Stimulated activated CD4-positive, alpha-beta T cell treated with anti-CD3 and anti-CD28 coated beads, TNF-alpha, amount 100 ng/mL, for 48 hours (primary cell): ENCODE results near the gene CCDC183.
"Not testable (repeated sequence)": the region's sequence is repeated elsewhere in the genome, so short reads cannot be mapped to it uniquely, and the experiment has no call there.

Source experiments
- DNase-seq, 3 donors: peaks; one replicate each; pipeline ENCODE4 v3.0.0-alpha.2; 2020; ENCODE audit warnings: low read depth in 3 of 3

Gene CCDC183

GRCh38 chr9:136796238-136796774 is at the start of gene CCDC183:
CCDC183 (plus strand) TSS chr9:136796338; CDS start chr9:136796398, 60 bp downstream.
- DNase-seq, result no peak

GRCh38 chr9:136746621-136747020 is 49.5 kb upstream of the CCDC183 start:
- DNase-seq, result no peak

GRCh38 chr9:136747161-136748060 is 48.7 kb upstream of the CCDC183 start:
- no peak for DNase-seq

GRCh38 chr9:136748201-136748600 is 47.9 kb upstream of the CCDC183 start, which contains the start of gene LCN6:
LCN6 (minus strand) TSS chr9:136748525; CDS start chr9:136748483, 42 bp downstream.
- no peak for DNase-seq

GRCh38 chr9:136748666-136749611 is 47.2 kb upstream of the CCDC183 start:
- no peak for DNase-seq

GRCh38 chr9:136750526-136750925 is 45.6 kb upstream of the CCDC183 start:
- no peak for DNase-seq

DNA sequence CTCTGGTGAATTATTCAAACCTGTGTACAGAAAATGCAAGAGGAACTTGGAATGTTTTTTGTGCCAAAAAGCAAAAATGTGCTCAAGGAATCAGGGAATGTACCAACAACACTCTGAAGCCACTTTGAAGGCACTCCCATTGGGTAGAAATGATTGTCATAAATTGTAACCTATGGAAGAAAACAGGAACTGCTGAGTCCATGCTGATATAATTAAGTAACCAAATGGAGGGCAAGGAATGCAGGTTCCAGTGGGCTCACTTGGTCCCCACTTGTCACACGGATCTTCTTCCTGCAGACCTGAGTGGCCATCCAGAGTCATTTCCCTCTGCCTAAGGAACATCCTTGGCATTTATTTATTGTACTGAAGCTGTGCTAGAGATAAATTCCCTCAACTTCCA is 44.9 kb upstream of the CCDC183 start:
- no peak for DNase-seq

DNA sequence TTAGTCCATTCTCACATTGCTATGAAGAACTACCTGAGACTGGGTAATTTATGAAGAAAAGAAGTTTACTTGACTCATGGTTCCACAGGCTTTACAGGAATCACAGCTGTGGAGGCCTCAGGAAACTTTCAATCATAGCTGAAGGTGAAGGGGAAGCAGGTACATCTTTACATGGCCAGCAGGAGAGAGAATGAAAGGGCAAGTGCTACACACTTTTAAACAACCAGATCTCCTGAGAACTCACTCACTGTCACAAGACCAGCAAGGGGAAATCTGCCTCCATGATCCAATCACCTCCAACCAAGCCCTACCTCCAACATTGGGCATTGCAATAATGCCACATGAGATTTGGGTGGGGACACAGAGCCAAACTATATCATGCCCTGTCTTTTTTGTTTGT is 44.3 kb upstream of the CCDC183 start:
- DNase-seq, result no peak

DNA sequence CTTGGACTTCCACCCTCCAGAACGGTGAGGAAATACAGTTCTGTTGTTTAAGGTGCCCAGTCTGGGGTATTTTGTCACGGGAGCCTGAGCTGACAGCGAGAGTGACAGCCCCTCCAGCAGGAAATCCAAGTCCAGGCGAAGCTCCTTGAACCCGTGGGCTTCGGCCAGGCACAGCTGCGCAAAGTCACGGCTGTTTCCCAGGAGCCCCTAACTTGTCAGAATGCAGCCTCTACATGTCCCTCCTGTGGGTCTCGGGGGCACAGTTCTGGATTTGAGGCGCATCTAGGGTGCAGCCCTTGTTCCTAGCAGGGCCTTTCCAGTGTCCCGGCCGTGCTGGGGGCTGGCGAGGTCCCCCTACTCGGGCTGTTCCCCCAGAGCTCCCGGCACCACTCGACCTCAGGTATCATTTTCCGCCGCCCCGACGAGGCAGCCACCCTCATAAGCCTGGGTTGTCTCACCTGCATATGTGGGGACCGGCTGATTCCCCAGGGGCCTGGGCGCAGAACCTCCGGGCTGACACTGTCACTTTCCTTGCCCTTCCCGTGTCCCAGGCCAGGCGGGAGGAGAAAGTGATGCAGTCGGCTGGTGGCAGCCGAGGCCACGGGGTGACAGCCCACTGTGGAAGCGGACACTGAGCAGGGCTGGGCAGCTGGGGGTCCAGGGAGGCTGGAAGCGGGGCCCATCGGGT is 42.6 kb upstream of the CCDC183 start:
- DNase-seq, result no peak

- no peak for DNase-seq
Observed at GRCh38 chr9:136754059-136754572, 42.0 kb upstream of the CCDC183 start.

DNA sequence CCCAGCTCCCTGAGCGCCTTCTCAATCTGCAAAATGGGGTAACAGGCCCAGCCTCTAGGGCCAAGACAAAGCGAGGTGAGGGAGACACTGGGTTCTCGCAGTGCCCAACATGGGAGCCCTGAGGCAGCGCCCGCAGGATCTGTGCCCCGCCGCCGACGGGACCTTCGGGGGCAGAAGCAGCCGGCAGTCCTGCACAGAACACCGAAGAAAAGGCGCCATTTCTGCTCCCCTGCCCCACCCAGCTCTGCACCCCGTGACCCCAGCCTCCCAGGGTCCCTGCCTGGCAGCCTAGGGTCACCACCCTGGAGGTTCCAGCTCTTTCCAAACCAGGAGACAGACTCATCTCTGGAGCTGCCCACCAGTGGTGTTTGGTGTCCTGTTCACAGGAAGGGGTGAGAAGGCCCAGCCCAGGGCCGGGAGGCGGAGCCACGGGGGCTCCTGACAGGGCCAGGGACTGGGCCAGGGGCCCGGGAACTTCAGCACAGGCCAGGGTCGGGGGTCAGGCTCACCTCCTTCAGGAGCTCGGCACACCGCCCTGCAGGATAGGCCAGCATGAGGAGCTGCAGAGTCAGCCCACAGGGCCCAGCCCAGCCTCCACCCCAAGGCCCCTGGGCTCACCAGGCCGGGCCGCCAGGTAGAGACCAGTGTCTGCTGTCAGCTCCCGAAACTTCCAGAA is 41.4 kb upstream of the CCDC183 start:
- DNase-seq, result no peak

DNA sequence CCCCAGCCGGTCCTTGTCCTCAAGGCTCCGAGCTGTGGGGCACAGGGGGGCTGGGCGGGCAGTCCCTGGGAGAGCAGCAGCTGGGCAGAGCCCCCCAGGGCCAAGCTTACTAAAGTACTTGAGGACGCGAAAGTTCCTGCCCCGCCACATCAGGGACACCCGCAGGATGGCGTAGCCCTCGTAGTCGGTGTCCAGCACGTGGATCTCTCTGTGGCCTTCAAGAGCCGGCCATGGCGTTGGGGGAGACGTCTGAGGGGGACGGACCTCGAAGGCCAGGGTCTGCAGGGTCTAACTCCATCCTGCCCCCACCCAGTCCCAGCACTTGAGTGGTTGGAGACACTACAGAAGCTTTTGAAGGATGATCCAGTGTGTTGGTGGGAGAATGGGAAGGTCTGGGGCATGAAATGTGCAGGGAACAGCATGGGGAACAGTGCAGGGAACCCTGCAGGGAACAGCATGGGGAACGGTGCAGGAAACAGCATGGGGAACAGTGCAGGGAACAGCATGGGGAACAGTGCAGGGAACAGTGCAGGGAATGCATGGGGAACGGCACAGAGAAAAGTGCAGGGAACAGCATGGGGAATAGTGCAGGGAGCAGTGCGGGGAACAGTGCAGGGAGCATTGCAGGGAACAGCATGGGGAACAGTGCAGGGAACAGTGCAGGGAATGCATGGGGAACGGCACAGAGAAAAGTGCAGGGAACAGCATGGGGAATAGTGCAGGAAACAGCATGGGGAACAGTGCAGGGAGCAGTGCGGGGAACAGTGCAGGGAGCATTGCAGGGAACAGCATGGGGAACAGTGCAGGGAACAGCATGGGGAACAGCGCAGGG is 40.6 kb upstream of the CCDC183 start:
- DNase-seq, result not testable (repeated sequence)

DNA sequence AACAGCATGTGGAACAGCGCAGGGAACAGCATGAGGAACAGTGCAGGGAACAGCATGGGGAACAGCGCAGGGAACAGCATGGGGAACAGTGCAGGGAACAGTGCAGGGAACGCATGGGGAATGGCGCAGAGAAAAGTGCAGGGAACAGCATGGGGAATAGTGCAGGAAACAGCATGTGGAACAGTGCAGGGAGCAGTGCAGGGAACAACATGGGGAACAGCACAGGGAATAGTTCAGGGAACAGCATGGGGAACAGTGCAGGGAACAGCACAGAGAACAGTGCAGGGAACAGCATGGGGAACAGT is 40.1 kb upstream of the CCDC183 start:
- no peak for DNase-seq

- DNase-seq, result no peak
Observed at GRCh38 chr9:136756836-136757235, 39.3 kb upstream of the CCDC183 start.

DNA sequence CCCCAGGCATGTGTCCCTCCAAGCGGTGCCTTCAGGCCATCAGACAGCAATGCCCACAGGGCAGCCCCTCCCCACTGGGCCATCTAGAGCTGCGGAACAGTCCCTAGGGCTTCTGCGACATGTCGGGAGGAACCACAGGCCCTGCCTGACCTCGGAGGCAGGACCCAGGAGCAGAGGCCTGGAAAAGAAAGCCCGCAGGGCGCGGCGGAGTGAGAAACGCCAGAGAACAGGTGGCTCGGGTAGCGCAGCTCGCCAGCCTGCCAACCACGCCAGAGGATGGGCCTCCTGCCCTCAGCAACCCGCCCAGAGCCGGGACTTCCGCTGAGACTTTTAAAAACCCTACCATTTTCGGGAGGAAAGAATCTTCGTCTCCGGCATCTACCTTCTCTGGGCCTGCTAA is 38.8 kb upstream of the CCDC183 start:
- no peak for DNase-seq

- no peak for DNase-seq
Observed at GRCh38 chr9:136757751-136758140, 38.4 kb upstream of the CCDC183 start.

GRCh38 chr9:136759001-136759400 is 37.1 kb upstream of the CCDC183 start:
- no peak for DNase-seq

- DNase-seq, result no peak
Observed at GRCh38 chr9:136759436-136760325, 36.5 kb upstream of the CCDC183 start.

GRCh38 chr9:136760424-136760823 is 35.7 kb upstream of the CCDC183 start:
- DNase-seq, result no peak
